HEK293 (cell line): ENCODE measurements around the gene SCYGR3.

Source experiments
- CTCF ChIA-PET: fragments of 350-600 bp; formaldehyde crosslinking; extraction: SDS; loops from one replicate; lab custom pipeline; 2021; ENCODE audit warnings: antibody characterized with exemption; lab: Yijun Ruan, JAX
- POLR2A ChIA-PET: fragments of 300-600 bp; formaldehyde crosslinking; extraction: SDS; loops from one replicate; lab custom pipeline; 2020; ENCODE audit warnings: antibody characterized with exemption, inconsistent platforms; lab: Yijun Ruan, JAX
- H3K27ac ChIP-seq: fragments of 200-500 bp; sonication (Bioruptor generic); 2 replicates; pipeline ENCODE4 v1.5.1; 2014; ENCODE audit warnings: low read depth, low read length, control low read depth, inconsistent platforms; ENCODE audit errors: extremely low read depth
- H3K36me3 ChIP-seq, 2 experiments: fragments of 200-500 bp in 1 of 2; sonication (Bioruptor generic) in 1 of 2; 1 replicate in 1 of 2; 2 replicates in 1 of 2; pipeline ENCODE4 v1.5.1; 2014 to 2017; ENCODE audit warnings: inconsistent platforms in 2 of 2, low read length in 2 of 2; ENCODE audit not compliant: control insufficient read depth in 2 of 2, insufficient read depth in 1 of 2
- H3K4me1 ChIP-seq: fragments of 200-500 bp; sonication (Bioruptor generic); 2 replicates; pipeline ENCODE4 v1.5.1; 2014; ENCODE audit warnings: mild to moderate bottlenecking, low read length, inconsistent platforms; ENCODE audit not compliant: control insufficient read depth, insufficient read depth
- H3K4me3 ChIP-seq: 2 replicates; pipeline ENCODE4 v1.5.1; 2011; ENCODE audit warnings: low read depth, mild to moderate bottlenecking, control low read depth, low read length, moderate library complexity
- H3K9me3 ChIP-seq: fragments of 200-500 bp; sonication (Bioruptor generic); 2 replicates; pipeline ENCODE4 v1.5.1; 2014; ENCODE audit warnings: low read depth, low read length, inconsistent platforms; ENCODE audit not compliant: control insufficient read depth, insufficient read depth
- ELK4 ChIP-seq: IDR thresholded peaks from 2 replicates; pipeline ENCODE4 v1.6.1; 2011; ENCODE audit warnings: mild to moderate bottlenecking, low read depth, low read length, borderline replicate concordance
- FEZF1 ChIP-seq: fragments of 450-650 bp; formaldehyde crosslinking; IDR thresholded peaks from 2 replicates; pipeline ENCODE4 v1.5.1; 2016; ENCODE audit warnings: missing biosample characterization, missing genetic modification characterization
- HOXC10 ChIP-seq: sonication (generic); formaldehyde crosslinking; IDR thresholded peaks from 2 replicates; pipeline ENCODE4 v1.8.1; 2023; ENCODE audit warnings: mild to moderate bottlenecking, missing genetic modification reagents
- HOXD13 ChIP-seq: sonication (generic); formaldehyde crosslinking; IDR thresholded peaks from 2 replicates; pipeline ENCODE4 v1.8.0; 2022; ENCODE audit warnings: missing genetic modification reagents, borderline replicate concordance
- PRDM1 ChIP-seq: fragments of 450-650 bp; formaldehyde crosslinking; IDR thresholded peaks from 2 replicates; pipeline ENCODE4; 2016; ENCODE audit warnings: missing biosample characterization, missing genetic modification characterization
- SP3 ChIP-seq: fragments of 450-650 bp; formaldehyde crosslinking; IDR thresholded peaks from 2 replicates; pipeline ENCODE4 v1.5.1; 2016; ENCODE audit warnings: missing biosample characterization, missing genetic modification characterization
- ZBTB11 ChIP-seq: fragments of 450-650 bp; formaldehyde crosslinking; conservative IDR thresholded peaks from 2 replicates; pipeline ENCODE4 v1.5.1; 2016; ENCODE audit warnings: low read depth, missing biosample characterization, missing genetic modification characterization
- ZNF16 ChIP-seq: fragments of 450-650 bp; formaldehyde crosslinking; IDR thresholded peaks from 2 replicates; pipeline ENCODE4 v1.5.1; 2016; ENCODE audit warnings: low read depth, missing biosample characterization, missing genetic modification characterization
- ZNF248 ChIP-seq: fragments of 450-650 bp; formaldehyde crosslinking; IDR thresholded peaks from 2 replicates; pipeline ENCODE4 v1.5.1; 2017; ENCODE audit warnings: missing biosample characterization, missing genetic modification characterization
- ZNF302 ChIP-seq: fragments of 450-650 bp; formaldehyde crosslinking; IDR thresholded peaks from 2 replicates; pipeline ENCODE4 v1.5.1; 2016; ENCODE audit warnings: missing biosample characterization, missing genetic modification characterization, low read depth
- ZNF324 ChIP-seq: fragments of 450-650 bp; formaldehyde crosslinking; IDR thresholded peaks from 2 replicates; pipeline ENCODE4 v1.5.1; 2016; ENCODE audit warnings: missing biosample characterization, missing genetic modification characterization
- ZNF335 ChIP-seq: fragments of 450-650 bp; formaldehyde crosslinking; conservative IDR thresholded peaks from 2 replicates; pipeline ENCODE4 v1.5.1; 2016; ENCODE audit warnings: missing biosample characterization, missing genetic modification characterization
- ZNF350 ChIP-seq: fragments of 450-650 bp; formaldehyde crosslinking; IDR thresholded peaks from 2 replicates; pipeline ENCODE4 v1.5.0; 2017; ENCODE audit warnings: missing biosample characterization, mild to moderate bottlenecking, missing genetic modification characterization
- ZNF501 ChIP-seq: fragments of 450-650 bp; formaldehyde crosslinking; IDR thresholded peaks from 2 replicates; pipeline ENCODE4 v1.5.1; 2016; ENCODE audit warnings: missing biosample characterization, missing genetic modification characterization
- ZNF514 ChIP-seq: fragments of 450-650 bp; formaldehyde crosslinking; IDR thresholded peaks from 2 replicates; pipeline ENCODE4 v1.5.1; 2016; ENCODE audit warnings: missing biosample characterization, missing genetic modification characterization
- ZNF529 ChIP-seq: fragments of 450-650 bp; formaldehyde crosslinking; IDR thresholded peaks from 2 replicates; pipeline ENCODE4 v1.5.1; 2017; ENCODE audit warnings: missing genetic modification characterization, missing biosample characterization; ENCODE audit not compliant: insufficient replicate concordance
- ZNF530 ChIP-seq: fragments of 450-650 bp; formaldehyde crosslinking; IDR thresholded peaks from 2 replicates; pipeline ENCODE4 v1.5.1; 2016; ENCODE audit warnings: low read depth, missing biosample characterization, missing genetic modification characterization
- ZNF585B ChIP-seq: fragments of 450-650 bp; formaldehyde crosslinking; IDR thresholded peaks from 2 replicates; pipeline ENCODE4 v1.5.1; 2016; ENCODE audit warnings: missing biosample characterization, missing genetic modification characterization
- ZNF600 ChIP-seq: fragments of 450-650 bp; formaldehyde crosslinking; IDR thresholded peaks from 2 replicates; pipeline ENCODE4 v1.5.1; 2016; ENCODE audit warnings: missing biosample characterization, missing genetic modification characterization
- ZNF639 ChIP-seq: fragments of 450-650 bp; formaldehyde crosslinking; IDR thresholded peaks from 2 replicates; pipeline ENCODE4 v1.5.1; 2016; ENCODE audit warnings: missing biosample characterization, missing genetic modification characterization
- ZNF654 ChIP-seq: fragments of 450-650 bp; formaldehyde crosslinking; IDR thresholded peaks from 2 replicates; pipeline ENCODE4 v1.5.1; 2016; ENCODE audit warnings: low read depth, missing biosample characterization, missing genetic modification characterization
- ZNF658 ChIP-seq: fragments of 450-650 bp; formaldehyde crosslinking; IDR thresholded peaks from 2 replicates; pipeline ENCODE4; 2016; ENCODE audit warnings: missing biosample characterization, missing genetic modification characterization
- ZNF664 ChIP-seq: fragments of 450-650 bp; formaldehyde crosslinking; IDR thresholded peaks from 2 replicates; pipeline ENCODE4 v1.5.1; 2016; ENCODE audit warnings: missing biosample characterization, missing genetic modification characterization
- ZNF670 ChIP-seq: fragments of 450-650 bp; formaldehyde crosslinking; IDR thresholded peaks from 2 replicates; pipeline ENCODE4 v1.5.1; 2016; ENCODE audit warnings: missing biosample characterization, missing genetic modification characterization, low read depth
- ZNF776 ChIP-seq: fragments of 450-650 bp; formaldehyde crosslinking; IDR thresholded peaks from 2 replicates; pipeline ENCODE4 v1.5.0; 2017; ENCODE audit warnings: missing biosample characterization, missing genetic modification characterization, borderline replicate concordance
- ZNF837 ChIP-seq: fragments of 450-650 bp; formaldehyde crosslinking; IDR thresholded peaks from 2 replicates; pipeline ENCODE4 v1.5.1; 2016; ENCODE audit warnings: missing biosample characterization, missing genetic modification characterization
- ZSCAN16 ChIP-seq: fragments of 450-650 bp; formaldehyde crosslinking; IDR thresholded peaks from 2 replicates; pipeline ENCODE4 v1.5.1; 2016; ENCODE audit warnings: missing biosample characterization, missing genetic modification characterization
- ZSCAN18 ChIP-seq: fragments of 450-650 bp; formaldehyde crosslinking; IDR thresholded peaks from 2 replicates; pipeline ENCODE4 v1.5.1; 2016; ENCODE audit warnings: missing biosample characterization, missing genetic modification characterization
- ZXDB ChIP-seq: fragments of 450-650 bp; formaldehyde crosslinking; IDR thresholded peaks from 2 replicates; pipeline ENCODE4 v1.5.1; 2016; ENCODE audit warnings: missing biosample characterization, missing genetic modification characterization

The SCYGR3 gene

GRCh38 chr2:227610123-227610522 is 4.5 kb downstream of the SCYGR3 start (continued):
- TF ChIP-seq ZBTB11 (tag by site-specific recombination) (no peak), ZNF16 (tag by site-specific recombination) (no peak), ZNF514 (tag by site-specific recombination) (no peak), ZNF658 (tag by site-specific recombination) (no peak), ELK4 (no peak), ZNF529 (tag by site-specific recombination) (no peak), ZNF501 (tag by site-specific recombination) (no peak), ZNF654 (tag by site-specific recombination) (no peak)

- Histone ChIP-seq H3K36me3 (no peaks in the 10 kb centered on the region), H3K9me3 (no peaks in the 10 kb centered on the region), H3K4me1 (0 out of 2 replicates have a peak, but pooled peaks cover 3% of the 10 kb centered on the region), H3K4me3 (no peak overlapping the region), H3K27ac (no peak overlapping the region)
- TF ChIP-seq PRDM1 (tag by site-specific recombination) (no peak), ZNF335 (no peak), ZNF350 (tag by site-specific recombination) (no peak), ZNF837 (tag by site-specific recombination) (no peak), ZNF670 (tag by site-specific recombination) (no peak), ZNF585B (tag by site-specific recombination) (no peak), ZSCAN16 (tag by site-specific recombination) (no peak)
- POLR2A ChIA-PET: no interaction called here
- CTCF ChIA-PET: no interaction called here
Observed at GRCh38 chr2:227608561-227609338, 5.9 kb downstream of the SCYGR3 start.

GRCh38 chr2:227607941-227608340 is 6.7 kb downstream of the SCYGR3 start:
- ChIA-PET CTCF (no interaction called here), POLR2A (no interaction called here)
- Histone ChIP-seq H3K4me3 (no peak overlapping the region), H3K36me3 (no peaks in the 10 kb centered on the region), H3K4me1 (no peaks in the 10 kb centered on the region), H3K9me3 (no peaks in the 10 kb centered on the region), H3K27ac (no peak overlapping the region)
- TF ChIP-seq ZNF600 (tag by site-specific recombination) (no peak), ZNF248 (tag by site-specific recombination) (no peak), ZNF324 (no peak), ZXDB (no peak), ZNF639 (no peak), ZNF302 (no peak), FEZF1 (no peak), HOXC10 (no peak), ZNF776 (tag by site-specific recombination) (no peak), ZNF530 (tag by site-specific recombination) (no peak), ZNF664 (no peak), HOXD13 (no peak), ZSCAN18 (no peak), SP3 (tag by site-specific recombination) (no peak)
